Heart right ventricle (tissue), 16 donors: ENCODE data around the gene NPAT. TPM values are rescaled to one million over a fixed set of nuclear protein-coding genes. Genes with fewer than 3 reads are reported as not detected.

ENCODE experiments used
- ATAC-seq, 8 donors: fragments of 200-7000 bp; cut with Tn5 transposase; one replicate each; pipeline ENCODE4 v1.9.1; 2020; ENCODE audit warnings: mild to moderate bottlenecking in 8 of 8, moderate library complexity in 8 of 8, moderate number of reproducible peaks in 1 of 8
- DNase-seq, 2 donors: peaks; one replicate each; pipeline ENCODE4 v3.0.0-alpha.2; 2020
- H3K27ac ChIP-seq, 10 donors: fragments of 200-600 bp; sonication (generic) in 2 of 10; one replicate each; pipeline versions ENCODE4 v1.5.0 to v1.8.0; 2020 to 2022; ENCODE audit warnings: mild to moderate bottlenecking in 3 of 10
- H3K27me3 ChIP-seq, 7 donors: fragments of 200-600 bp; one replicate each; pipeline ENCODE4 v1.8.0; 2021 to 2022; ENCODE audit warnings: mild to moderate bottlenecking in 2 of 7
- H3K36me3 ChIP-seq, 9 donors: fragments of 200-600 bp; sonication (generic) in 1 of 9; one replicate each; pipeline versions ENCODE4 v1.5.0 to v1.8.0; 2020 to 2022; ENCODE audit warnings: mild to moderate bottlenecking in 2 of 9
- H3K4me1 ChIP-seq, 9 donors: fragments of 200-600 bp; sonication (generic) in 1 of 9; one replicate each; pipeline versions ENCODE4 v1.5.0 to v1.8.0; 2020 to 2022; ENCODE audit warnings: mild to moderate bottlenecking in 4 of 9
- H3K4me3 ChIP-seq, 10 donors: fragments of 200-600 bp; sonication (generic) in 2 of 10; one replicate each; pipeline versions ENCODE4 v1.5.0 to v1.8.0; 2020 to 2022; ENCODE audit warnings: mild to moderate bottlenecking in 7 of 10, moderate library complexity in 2 of 10
- H3K9me3 ChIP-seq, 11 donors: fragments of 200-600 bp in 10 of 11; sonication (generic) in 2 of 11; one replicate each; pipeline versions ENCODE4 v1.5.0 to v1.8.0; 2013 to 2022; ENCODE audit warnings: mild to moderate bottlenecking in 2 of 11, control low read depth in 1 of 11, moderate library complexity in 1 of 11
- CTCF ChIP-seq, 9 donors: fragments of 200-600 bp; sonication (generic) in 2 of 9; IDR thresholded peaks; one replicate each; pipeline versions ENCODE4 v1.5.0 to v1.8.0; 2021 to 2022; ENCODE audit warnings: antibody characterized with exemption in 9 of 9, mild to moderate bottlenecking in 5 of 9, moderate library complexity in 1 of 9
- whole genome bisulfite sequencing, 2 donors: extraction: QIAGEN DNeasy Blood & Tissue Kit; methylation state at CpG; one replicate each; pipeline ENCODE4 v1.1.7; 2013; ENCODE audit warnings: inconsistent platforms in 1 of 2; 5-methylcytosine and 5-hydroxymethylcytosine counted together
- intact Hi-C, 10 donors: fragments of 100-400 bp; cut with DNase I; formaldehyde crosslinking; loops; one replicate each; pipeline versions ENCODE4 v1.11.1 to v1.14.2; 2022
- polyA plus RNA-seq, 2 donors: library from polyadenylated mRNA; stranded (reverse); fragments of 200-250 nt; gene quantifications; one replicate each; pipeline ENCODE4 v1.2.3, GENCODE V29; 2013
- total RNA-seq, 10 donors: library from RNA; stranded (reverse); fragmentation: NEBNext Ultra II Directional in 3 of 10; extraction: Animal tissue kit (Norgen Biotek cat#: 25700) in 3 of 10; gene quantifications; one replicate each; pipeline versions ENCODE4 v1.2.1 to v1.2.4, GENCODE V29; 2021 to 2023
- donor health status: Arrhythmogenic right ventricular cardiomyopathy.
- donor health status: ischemic (EF 13 %, LVEDD 7.1; RV severe dilation, severe dysfunction).
- donor health status: healthy with polysubstance abuse.
- donor health status: DM: no; HTN: yes; CAD: no.
- donor health status: DM: no; HTN: no; CAD: no.
- donor health status: ischemic (EF 25% LVEDD 6.9; RV normal size, moderate dysfunction).
- donor health status: ischemic (EF 25% LVEDD 5.7; RV mildly dilated, moderate dysfunction).
- donor health status: healthy.
- donor health status: DM: yes; HTN: yes; CAD: no.
- donor health status: Ischemic cardiomyopathy.
- donor health status: ischemic (EF 35%, LVEDD 5.7; RV mildly dilated, moderate dysfunction).
- donor health status: nonischemic (EF 11% LVEDD 7.7; RV severe dilation, severe dysfunction).
- donor health status: DM: yes; HTN: yes; CAD: no.
- donor health status: PGD.
- donor health status: ischemic (EF 29% LVEDD 5.4; RV normal size, mild dysfunction).
- donor health status: nonischemic (EF 23%, LVEDD 6.1; RV moderate dilation, normal function).

NPAT gene
- total and polyA plus RNA-seq, 12 donors, result 1.9 to 11.4 (median 9.3) TPM

GRCh38 chr11:108233277-108233945, 11.0 kb upstream of the NPAT start:
- no peak for ATAC-seq
- Histone ChIP-seq H3K36me3 (peaks cover 0 to 100% (median 47%) of the 10 kb centered on the region in 9 donors), H3K4me3 (no peak overlapping the region), H3K27me3 (no peaks in the 10 kb centered on the region), H3K4me1 (peaks cover 0 to 30% (median 0%) of the 10 kb centered on the region in 9 donors), H3K27ac (no peak overlapping the region), H3K9me3 (peaks cover 0 to 4% (median 0%) of the 10 kb centered on the region in 11 donors)
- 94% methylated on average over 2 of the region's 2 CpGs for WGBS, 2 donors
- DNase-seq, result no peak
- no peak for TF ChIP-seq CTCF (IDR thresholded peaks at IDR 0.05)
- intact Hi-C loops, result loop anchor here in 1 of 10 donors (10.0 kb wide), 1 partner anchor 421 kb away; no protein-coding TSS in a partner anchor

- no peak overlapping the region for H3K4me3 ChIP-seq
- peaks cover 0 to 64% (median 48%) of the 10 kb centered on the region in 9 donors for H3K36me3 ChIP-seq
- intact Hi-C loops, result loop anchor here in 3 of 10 donors (10.0 kb wide), 3 partner anchors 103 to 267 kb away; partner anchors contain the start of genes ACAT1 (in 1 of the 3), C11orf65 (in 1 of the 3) and POGLUT3 (in 1 of the 3)
- ATAC-seq (no peak), DNase-seq (no peak)
- WGBS, 2 donors, result 90 to 92% methylated on average over 2 of the region's 2 CpGs
- peak overlapping the region in 1 of 10 donors; percentile 22 for H3K27ac ChIP-seq
- no peak for TF ChIP-seq CTCF (IDR thresholded peaks at IDR 0.05)
- H3K9me3 ChIP-seq, result no peaks in the 10 kb centered on the region
- no peaks in the 10 kb centered on the region for H3K27me3 ChIP-seq
- peaks cover 3 to 37% (median 18%) of the 10 kb centered on the region in 9 donors for H3K4me1 ChIP-seq
Measured at GRCh38 chr11:108228251-108228650, 5.8 kb upstream of the NPAT start.

- 96 to 97% methylated on average over 2 of the region's 2 CpGs for WGBS, 2 donors
- no peaks in the 10 kb centered on the region for H3K27me3 ChIP-seq
- no peak for ATAC-seq
- H3K4me3 ChIP-seq, result peak overlapping the region in 2 of 10 donors; percentile 70 to 91
- TF ChIP-seq CTCF (IDR thresholded peaks at IDR 0.05), result no peak
- no peaks in the 10 kb centered on the region for H3K9me3 ChIP-seq
- peak overlapping the region in 1 of 10 donors; percentile 91 for H3K27ac ChIP-seq
- intact Hi-C loops, result loop anchor here in 3 of 10 donors (10.0 kb wide), 3 partner anchors 101 to 269 kb away; partner anchors contain the start of genes ACAT1 (in 1 of the 3), C11orf65 (in 1 of the 3) and POGLUT3 (in 1 of the 3)
- peaks cover 0 to 42% (median 31%) of the 10 kb centered on the region in 9 donors for H3K36me3 ChIP-seq
- H3K4me1 ChIP-seq, result peaks cover 3 to 45% (median 25%) of the 10 kb centered on the region in 9 donors
- DNase-seq, result no peak
Measured at GRCh38 chr11:108226036-108226435, 3.6 kb upstream of the NPAT start.

GRCh38 chr11:108224911-108225786, 2.7 kb upstream of the NPAT start:
- DNase-seq, result no peak
- H3K27ac ChIP-seq, result peak overlapping the region in 4 of 10 donors; percentile 9 to 91 (median 46)
- intact Hi-C loops, result loop anchor here in 6 of 10 donors (5.0 to 10.0 kb wide), 6 partner anchors 100 to 422 kb away; partner anchors contain the start of genes ACAT1 (in 4 of the 6), CUL5 (in 2 of the 6), C11orf65 (in 1 of the 6) and POGLUT3 (in 1 of the 6)
- H3K4me3 ChIP-seq, result peak overlapping the region in 6 of 10 donors; percentile 5 to 91 (median 74)
- ATAC-seq, result no peak
- WGBS, 2 donors, result 90 to 91% methylated on average over 14 of the region's 14 CpGs
- peaks cover 0 to 33% (median 22%) of the 10 kb centered on the region in 9 donors for H3K36me3 ChIP-seq
- no peak for TF ChIP-seq CTCF (IDR thresholded peaks at IDR 0.05)
- H3K9me3 ChIP-seq, result no peaks in the 10 kb centered on the region
- H3K4me1 ChIP-seq, result peaks cover 3 to 54% (median 34%) of the 10 kb centered on the region in 9 donors
- no peaks in the 10 kb centered on the region for H3K27me3 ChIP-seq
